Measurements from ENCODE around the gene SORCS2. TPM values are rescaled to one million over a fixed set of nuclear protein-coding genes. Genes with fewer than 3 reads are reported as not detected.

Gene SORCS2
- total RNA-seq, 1 experiment from 2014 or later: 4.1 TPM

DNA sequence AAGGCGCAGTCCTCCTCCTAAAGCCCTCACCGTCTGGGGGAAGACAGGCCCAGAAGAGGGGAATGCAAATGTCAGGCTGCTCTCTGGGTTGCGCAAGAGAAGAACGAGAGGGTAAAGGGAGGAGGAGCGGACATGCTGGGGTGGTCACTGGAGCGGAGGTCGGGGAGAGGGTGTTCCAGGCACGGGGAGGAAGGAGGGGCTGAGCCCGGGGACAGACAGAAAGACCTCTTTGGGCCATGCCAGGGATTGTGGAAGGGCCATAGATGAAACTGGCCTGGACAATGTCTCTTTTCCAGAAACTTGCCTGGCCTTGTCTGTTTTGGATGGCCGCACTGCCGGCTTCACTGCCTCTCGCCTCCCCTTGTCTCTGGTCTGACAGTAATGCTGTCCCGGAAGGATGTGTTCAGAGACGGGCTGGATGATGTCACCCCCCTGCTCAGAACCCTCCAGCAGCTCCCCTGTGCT is 121.0 kb downstream of the SORCS2 start:
- H3K9ac ChIP-seq (ENCODE audit: low read length): no peak overlapping the region
- no peak overlapping the region for H2AFZ ChIP-seq (ENCODE audit: low read length)
- ChIA-PET POLR2A (ENCODE audit: unreplicated experiment) (no interaction called here), CTCF (no interaction called here)
- no peak overlapping the region for H3K4me2 ChIP-seq (ENCODE audit: low read length)
- no peaks in the 10 kb centered on the region for H3K79me2 ChIP-seq (ENCODE audit: low read length)
- H3K4me1 ChIP-seq (ENCODE audit: insufficient read depth, low read length): no peaks in the 10 kb centered on the region
- TF ChIP-seq, protein P1, sequence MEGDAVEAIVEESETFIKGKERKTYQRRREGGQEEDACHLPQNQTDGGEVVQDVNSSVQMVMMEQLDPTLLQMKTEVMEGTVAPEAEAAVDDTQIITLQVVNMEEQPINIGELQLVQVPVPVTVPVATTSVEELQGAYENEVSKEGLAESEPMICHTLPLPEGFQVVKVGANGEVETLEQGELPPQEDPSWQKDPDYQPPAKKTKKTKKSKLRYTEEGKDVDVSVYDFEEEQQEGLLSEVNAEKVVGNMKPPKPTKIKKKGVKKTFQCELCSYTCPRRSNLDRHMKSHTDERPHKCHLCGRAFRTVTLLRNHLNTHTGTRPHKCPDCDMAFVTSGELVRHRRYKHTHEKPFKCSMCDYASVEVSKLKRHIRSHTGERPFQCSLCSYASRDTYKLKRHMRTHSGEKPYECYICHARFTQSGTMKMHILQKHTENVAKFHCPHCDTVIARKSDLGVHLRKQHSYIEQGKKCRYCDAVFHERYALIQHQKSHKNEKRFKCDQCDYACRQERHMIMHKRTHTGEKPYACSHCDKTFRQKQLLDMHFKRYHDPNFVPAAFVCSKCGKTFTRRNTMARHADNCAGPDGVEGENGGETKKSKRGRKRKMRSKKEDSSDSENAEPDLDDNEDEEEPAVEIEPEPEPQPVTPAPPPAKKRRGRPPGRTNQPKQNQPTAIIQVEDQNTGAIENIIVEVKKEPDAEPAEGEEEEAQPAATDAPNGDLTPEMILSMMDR (conservative IDR thresholded peaks at IDR 0.05; ENCODE audit: low read depth, low read length): no peak
- no peak for ATAC-seq
- H3K4me3 ChIP-seq (ENCODE audit: low read length): no peak overlapping the region
- no peak for DNase-seq
- H3K9me2 ChIP-seq (replicated peaks; ENCODE audit: low read length): no peaks in the 10 kb centered on the region
- no peaks in the 10 kb centered on the region for H3K27me3 ChIP-seq (ENCODE audit: low read length)
- no TSS peak for BruUV-seq (replicated peaks)
- intact Hi-C loops (cut with micrococcal nuclease): no loop called here
- H3K9me3 ChIP-seq (ENCODE audit: low read length): no peaks in the 10 kb centered on the region
- H3K36me3 ChIP-seq (ENCODE audit: low read depth, low read length): 0 out of 2 replicates have a peak, but pooled peaks cover 2% of the 10 kb centered on the region
- no peaks in the 10 kb centered on the region for H4K20me1 ChIP-seq (ENCODE audit: low read length)
- no peak overlapping the region for H3K27ac ChIP-seq (ENCODE audit: low read length)
- no peaks in the 10 kb centered on the region for H3F3A ChIP-seq (ENCODE audit: low read length, unreplicated experiment)

DNA sequence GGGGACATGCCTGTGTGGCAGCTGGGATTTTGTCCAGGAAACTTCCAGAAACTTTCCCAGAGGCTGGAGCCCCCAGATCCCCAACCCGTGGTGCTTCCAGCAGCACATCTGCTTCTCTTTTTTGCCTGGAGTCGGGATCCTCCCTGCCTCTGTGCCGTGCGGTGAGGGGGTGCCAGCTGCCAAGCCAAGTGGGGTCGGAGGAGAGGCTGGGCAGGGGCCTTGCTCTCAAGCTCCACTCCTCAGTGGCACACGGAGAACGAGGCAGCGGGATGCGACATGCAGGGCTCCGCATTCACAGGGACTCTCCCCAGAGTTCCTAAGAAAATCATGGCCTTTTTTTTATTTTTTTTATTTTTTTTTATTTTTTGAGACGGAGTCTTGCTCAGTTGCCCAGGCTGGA is 121.7 kb downstream of the SORCS2 start:
- no peak overlapping the region for H3K4me2 ChIP-seq (ENCODE audit: low read length)
- H3K27ac ChIP-seq (ENCODE audit: low read length): no peak overlapping the region
- H2AFZ ChIP-seq (ENCODE audit: low read length): no peak overlapping the region
- no peaks in the 10 kb centered on the region for H4K20me1 ChIP-seq (ENCODE audit: low read length)
- H3K9ac ChIP-seq (ENCODE audit: low read length): no peak overlapping the region
- H3K4me3 ChIP-seq (ENCODE audit: low read length): no peak overlapping the region
- TF ChIP-seq EZH2 (IDR thresholded peaks at IDR 0.05; ENCODE audit: low read length, unreplicated experiment) (no peak), EZH2phosphoT487 (IDR thresholded peaks at IDR 0.05; ENCODE audit: borderline replicate concordance, low read length) (no peak)
- TF ChIP-seq, protein P1 (conservative IDR thresholded peaks at IDR 0.05; ENCODE audit: low read depth, low read length): no peak
- no peaks in the 10 kb centered on the region for H3K9me2 ChIP-seq (replicated peaks; ENCODE audit: low read length)
- no peaks in the 10 kb centered on the region for H3K27me3 ChIP-seq (ENCODE audit: low read length)
- H3K4me1 ChIP-seq (ENCODE audit: insufficient read depth, low read length): no peaks in the 10 kb centered on the region
- intact Hi-C loops (cut with micrococcal nuclease): no loop called here
- H3K9me3 ChIP-seq (ENCODE audit: low read length): no peaks in the 10 kb centered on the region
- no peaks in the 10 kb centered on the region for H3F3A ChIP-seq (ENCODE audit: low read length, unreplicated experiment)
- BruUV-seq (replicated peaks): no TSS peak
- CTCF ChIA-PET: no interaction called here
- H3K36me3 ChIP-seq (ENCODE audit: low read depth, low read length): 0 out of 2 replicates have a peak, but pooled peaks cover 4% of the 10 kb centered on the region
- H3K79me2 ChIP-seq (ENCODE audit: low read length): no peaks in the 10 kb centered on the region
- ATAC-seq (no peak), DNase-seq (no peak)
- POLR2A ChIA-PET (ENCODE audit: unreplicated experiment): no interaction called here

GRCh38 chr4:7315286-7315685 is 122.9 kb downstream of the SORCS2 start:
- no peaks in the 10 kb centered on the region for H3K79me2 ChIP-seq (ENCODE audit: low read length)
- H3K4me3 ChIP-seq (ENCODE audit: low read length): no peak overlapping the region
- ATAC-seq (no peak), DNase-seq (no peak)
- no peaks in the 10 kb centered on the region for H3K9me3 ChIP-seq (ENCODE audit: low read length)
- H3K27ac ChIP-seq (ENCODE audit: low read length): no peak overlapping the region
- H3K4me1 ChIP-seq (ENCODE audit: insufficient read depth, low read length): no peaks in the 10 kb centered on the region
- H3F3A ChIP-seq (ENCODE audit: low read length, unreplicated experiment): no peaks in the 10 kb centered on the region
- no peaks in the 10 kb centered on the region for H3K27me3 ChIP-seq (ENCODE audit: low read length)
- H3K9ac ChIP-seq (ENCODE audit: low read length): no peak overlapping the region
- H3K36me3 ChIP-seq (ENCODE audit: low read depth, low read length): 0 out of 2 replicates have a peak, but pooled peaks cover 4% of the 10 kb centered on the region
- H3K9me2 ChIP-seq (replicated peaks; ENCODE audit: low read length): no peaks in the 10 kb centered on the region
- no peak for TF ChIP-seq EZH2phosphoT487 (IDR thresholded peaks at IDR 0.05; ENCODE audit: borderline replicate concordance, low read length)
- TF ChIP-seq, protein P1 (conservative IDR thresholded peaks at IDR 0.05; ENCODE audit: low read depth, low read length): no peak
- TF ChIP-seq EZH2 (IDR thresholded peaks at IDR 0.05; ENCODE audit: low read length, unreplicated experiment): no peak
- H2AFZ ChIP-seq (ENCODE audit: low read length): no peak overlapping the region
- CTCF ChIA-PET: no interaction called here
- intact Hi-C loops (cut with micrococcal nuclease): no loop called here
- no peaks in the 10 kb centered on the region for H4K20me1 ChIP-seq (ENCODE audit: low read length)
- POLR2A ChIA-PET (ENCODE audit: unreplicated experiment): no interaction called here
- no peak overlapping the region for H3K4me2 ChIP-seq (ENCODE audit: low read length)
- no TSS peak for BruUV-seq (replicated peaks)

Data from PC-3 (cell line).